Upper lobe of right lung (tissue), 1 donor: ENCODE data around the gene CYP4F2. TPM values are rescaled to one million over a fixed set of nuclear protein-coding genes. Genes with fewer than 3 reads are reported as not detected.

Experiments
- ATAC-seq: fragments of 200-7000 bp; cut with Tn5 transposase; one replicate; pipeline ENCODE4 v1.9.1; 2020; ENCODE audit warnings: mild to moderate bottlenecking, moderate library complexity
- DNase-seq: peaks from one replicate; pipeline ENCODE4 v3.0.0-alpha.2; 2020
- H3K27ac ChIP-seq: fragments of 200-600 bp; one replicate; pipeline ENCODE4 v1.8.0; 2022
- H3K27me3 ChIP-seq: fragments of 200-600 bp; one replicate; pipeline ENCODE4 v1.8.0; 2022; ENCODE audit warnings: mild to moderate bottlenecking
- H3K36me3 ChIP-seq: fragments of 200-600 bp; one replicate; pipeline ENCODE4 v1.8.0; 2022
- H3K4me1 ChIP-seq: fragments of 200-600 bp; one replicate; pipeline ENCODE4 v1.8.0; 2022
- H3K4me3 ChIP-seq: fragments of 200-600 bp; one replicate; pipeline ENCODE4 v1.8.0; 2022; ENCODE audit warnings: mild to moderate bottlenecking
- H3K9me3 ChIP-seq: fragments of 200-600 bp; one replicate; pipeline ENCODE4 v1.8.0; 2022
- intact Hi-C: fragments of 100-400 bp; cut with DNase I; formaldehyde crosslinking; loops from one replicate; pipeline ENCODE4 v1.11.0; 2022
- total RNA-seq: library from RNA; stranded (reverse); fragmentation: NEBNext Ultra II Directional; extraction: Animal tissue kit (Norgen Biotek cat#: 25700); gene quantifications from one replicate; pipeline ENCODE4 v1.2.1, GENCODE V29; 2021
- TF ChIP-seq, protein P1 (sequence below): fragments of 200-600 bp; IDR thresholded peaks from one replicate; pipeline ENCODE4 v1.8.0; 2022; ENCODE audit warnings: antibody characterized with exemption
- donor health status: DM: no; HTN: yes; CAD: no; lungs with severe emphysema.

Gene CYP4F2
- total RNA-seq, 1 donor from 2014 or later = not detected

DNA sequence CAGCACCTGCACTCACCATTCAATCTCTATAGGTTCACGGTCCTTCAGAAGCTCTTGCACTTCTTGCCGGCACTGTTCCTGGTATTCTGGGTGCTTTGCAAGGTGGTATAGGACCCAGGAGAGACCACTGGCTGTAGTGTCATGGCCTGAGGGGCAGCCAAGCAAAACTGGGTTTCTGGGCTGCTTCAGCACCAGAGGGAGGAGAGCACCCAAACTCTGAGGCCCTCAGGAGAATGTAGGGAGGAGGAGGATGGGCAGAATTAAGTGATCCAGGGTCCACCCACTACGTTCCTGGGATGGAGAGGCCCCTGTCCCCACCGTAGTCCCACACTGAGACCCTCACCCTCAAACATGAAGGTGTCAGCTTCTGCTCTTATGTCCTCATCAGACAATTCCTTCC lies 24.1 kb upstream of the CYP4F2 start:
- Histone ChIP-seq H3K27me3 (no peaks in the 10 kb centered on the region), H3K36me3 (no peaks in the 10 kb centered on the region), H3K9me3 (no peaks in the 10 kb centered on the region), H3K27ac (no peak overlapping the region), H3K4me3 (no peak overlapping the region), H3K4me1 (no peaks in the 10 kb centered on the region)
- TF ChIP-seq, protein P1, sequence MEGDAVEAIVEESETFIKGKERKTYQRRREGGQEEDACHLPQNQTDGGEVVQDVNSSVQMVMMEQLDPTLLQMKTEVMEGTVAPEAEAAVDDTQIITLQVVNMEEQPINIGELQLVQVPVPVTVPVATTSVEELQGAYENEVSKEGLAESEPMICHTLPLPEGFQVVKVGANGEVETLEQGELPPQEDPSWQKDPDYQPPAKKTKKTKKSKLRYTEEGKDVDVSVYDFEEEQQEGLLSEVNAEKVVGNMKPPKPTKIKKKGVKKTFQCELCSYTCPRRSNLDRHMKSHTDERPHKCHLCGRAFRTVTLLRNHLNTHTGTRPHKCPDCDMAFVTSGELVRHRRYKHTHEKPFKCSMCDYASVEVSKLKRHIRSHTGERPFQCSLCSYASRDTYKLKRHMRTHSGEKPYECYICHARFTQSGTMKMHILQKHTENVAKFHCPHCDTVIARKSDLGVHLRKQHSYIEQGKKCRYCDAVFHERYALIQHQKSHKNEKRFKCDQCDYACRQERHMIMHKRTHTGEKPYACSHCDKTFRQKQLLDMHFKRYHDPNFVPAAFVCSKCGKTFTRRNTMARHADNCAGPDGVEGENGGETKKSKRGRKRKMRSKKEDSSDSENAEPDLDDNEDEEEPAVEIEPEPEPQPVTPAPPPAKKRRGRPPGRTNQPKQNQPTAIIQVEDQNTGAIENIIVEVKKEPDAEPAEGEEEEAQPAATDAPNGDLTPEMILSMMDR = no peak
- ATAC-seq (no peak), DNase-seq (no peak)
- intact Hi-C loops = no loop called here

DNA sequence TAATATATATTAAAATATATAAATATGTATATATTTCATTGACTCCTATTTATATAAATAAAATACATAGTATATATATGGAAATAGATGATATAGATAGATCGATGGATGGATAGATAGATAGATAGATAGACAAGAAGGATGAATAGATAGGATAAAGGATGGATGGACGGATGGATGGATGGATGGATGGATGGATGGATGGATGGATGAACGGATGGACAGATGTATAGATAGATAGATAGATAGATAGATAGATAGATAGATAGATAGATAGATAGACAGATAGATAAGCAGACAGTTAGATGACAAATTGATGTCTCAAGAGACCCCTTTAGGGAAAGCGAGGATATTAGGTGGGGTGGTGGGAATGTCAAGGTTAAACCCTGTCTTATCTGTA lies 21.4 kb upstream of the CYP4F2 start:
- Histone ChIP-seq H3K27me3 (no peaks in the 10 kb centered on the region), H3K9me3 (no peaks in the 10 kb centered on the region), H3K36me3 (no peaks in the 10 kb centered on the region), H3K27ac (no peak overlapping the region), H3K4me1 (no peaks in the 10 kb centered on the region), H3K4me3 (no peak overlapping the region)
- intact Hi-C loops = no loop called here
- no peak for ATAC-seq
- DNase-seq = no peak
- TF ChIP-seq, protein P1 = no peak

DNA sequence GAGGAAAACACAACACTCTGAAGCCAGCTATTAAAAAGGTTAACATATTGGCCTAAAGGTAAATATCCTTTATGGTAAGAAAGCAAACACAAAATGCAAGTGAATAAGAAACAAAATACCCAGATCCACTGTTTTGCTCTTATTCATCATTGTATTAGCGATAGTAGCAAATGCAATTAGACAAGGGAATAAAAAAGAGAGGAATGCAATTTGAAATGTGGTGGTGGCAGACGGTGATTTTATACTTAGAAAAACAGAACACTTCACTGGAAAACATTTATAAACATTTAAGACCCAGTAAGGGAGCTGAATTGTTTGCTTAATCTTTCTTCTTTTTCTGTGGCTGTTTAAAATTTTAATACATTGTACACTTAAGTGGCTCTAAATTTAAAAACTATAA lies 17.2 kb upstream of the CYP4F2 start:
- Histone ChIP-seq H3K27ac (no peak overlapping the region), H3K4me3 (no peak overlapping the region), H3K27me3 (peaks cover 11% of the 10 kb centered on the region), H3K9me3 (no peaks in the 10 kb centered on the region), H3K36me3 (no peaks in the 10 kb centered on the region), H3K4me1 (no peaks in the 10 kb centered on the region)
- ATAC-seq (no peak), DNase-seq (no peak)
- intact Hi-C loops = no loop called here
- TF ChIP-seq, protein P1 = no peak

DNA sequence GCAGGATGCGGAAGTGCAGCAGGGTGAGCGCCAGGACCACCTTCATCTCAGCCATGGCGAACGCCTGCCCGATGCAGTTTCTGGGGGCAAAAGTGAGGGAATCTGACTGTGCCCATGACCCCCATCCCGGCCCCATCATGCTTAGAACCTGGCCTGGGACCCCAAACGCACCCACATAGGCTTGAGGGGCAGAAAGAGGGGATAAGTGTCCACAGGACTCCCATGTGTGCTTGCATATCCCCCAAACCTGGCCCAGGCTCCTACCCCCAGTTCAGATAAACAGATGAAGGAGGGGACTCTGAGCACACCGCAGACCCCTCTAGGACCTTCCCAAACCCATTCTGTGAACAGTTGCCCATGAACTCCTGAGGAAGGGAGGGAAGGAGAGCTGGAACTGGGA lies 16.0 kb upstream of the CYP4F2 start:
- H3K27me3 ChIP-seq = peaks cover 16% of the 10 kb centered on the region
- no peaks in the 10 kb centered on the region for H3K36me3 ChIP-seq
- no peaks in the 10 kb centered on the region for H3K4me1 ChIP-seq
- intact Hi-C loops = no loop called here
- no peak overlapping the region for H3K4me3 ChIP-seq
- TF ChIP-seq, protein P1 = no peak
- no peak for ATAC-seq
- DNase-seq = no peak
- no peaks in the 10 kb centered on the region for H3K9me3 ChIP-seq
- no peak overlapping the region for H3K27ac ChIP-seq

DNA sequence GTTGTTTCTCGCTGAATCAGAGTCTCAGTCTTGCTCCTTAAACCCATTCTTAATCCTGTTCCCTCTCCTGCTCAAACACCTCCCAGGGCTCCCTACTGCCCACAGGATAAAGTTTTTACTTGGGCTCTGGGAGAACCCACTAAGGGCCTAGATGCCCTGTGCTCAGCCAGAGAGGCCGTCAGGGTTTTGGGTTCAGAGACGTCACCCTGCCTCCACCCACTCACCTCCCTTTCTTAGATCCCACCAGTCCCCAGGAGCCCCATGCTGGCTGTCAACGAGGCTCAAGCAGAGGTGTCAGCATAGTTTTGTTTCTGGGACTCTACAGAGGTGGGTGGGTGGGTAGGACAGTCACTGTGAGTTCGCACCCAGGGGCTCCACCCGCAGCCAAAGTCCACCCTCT lies 15.5 kb upstream of the CYP4F2 start:
- no peaks in the 10 kb centered on the region for H3K9me3 ChIP-seq
- H3K4me3 ChIP-seq = no peak overlapping the region
- H3K27me3 ChIP-seq = peaks cover 16% of the 10 kb centered on the region
- intact Hi-C loops = no loop called here
- H3K36me3 ChIP-seq = no peaks in the 10 kb centered on the region
- H3K4me1 ChIP-seq = no peaks in the 10 kb centered on the region
- TF ChIP-seq, protein P1 = no peak
- ATAC-seq = no peak
- H3K27ac ChIP-seq = no peak overlapping the region
- DNase-seq = no peak

DNA sequence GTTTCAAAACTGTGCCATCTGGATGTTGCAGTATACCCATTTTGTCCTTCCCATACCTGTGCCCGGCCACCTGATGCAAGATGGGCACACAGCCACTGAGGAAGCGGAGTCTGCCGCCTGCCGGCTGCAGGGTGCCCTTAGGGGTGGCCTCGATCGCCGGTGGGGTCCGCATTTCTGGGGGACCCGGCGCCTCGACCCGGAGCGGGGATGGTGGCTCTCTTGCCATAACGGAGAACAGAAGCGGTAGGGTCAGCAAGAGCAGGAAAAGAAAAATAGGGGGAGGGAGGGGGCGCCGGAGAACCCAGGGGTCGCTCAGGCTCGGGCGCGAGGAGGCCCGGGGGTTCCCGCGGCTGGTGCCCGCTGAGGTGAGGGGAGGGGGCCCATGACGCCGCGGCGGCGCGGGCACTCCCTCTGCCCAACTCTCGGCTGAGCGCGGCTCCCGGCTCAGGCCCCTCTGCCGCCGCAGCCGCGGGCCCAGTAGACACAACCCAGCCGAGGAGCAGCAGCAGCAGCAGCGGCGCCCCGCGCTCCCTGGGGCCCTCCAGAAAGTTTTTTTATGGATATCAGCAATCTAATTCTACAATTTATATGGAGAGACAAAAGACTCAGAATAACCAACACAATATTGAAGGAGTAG lies 13.8 kb upstream of the CYP4F2 start:
- H3K27ac ChIP-seq = no peak overlapping the region
- DNase-seq (no peak), ATAC-seq (peak; percentile 25)
- H3K36me3 ChIP-seq = no peaks in the 10 kb centered on the region
- H3K4me3 ChIP-seq = no peak overlapping the region
- no peaks in the 10 kb centered on the region for H3K4me1 ChIP-seq
- no peaks in the 10 kb centered on the region for H3K9me3 ChIP-seq
- intact Hi-C loops = no loop called here
- TF ChIP-seq, protein P1 = no peak
- peaks cover 16% of the 10 kb centered on the region for H3K27me3 ChIP-seq
